ENCODE results near the gene FHL2.

The FHL2 gene

GRCh38 chr2:105410554-105410953 lies 11.7 kb upstream of the FHL2 start:
- peak; percentile 51 for ATAC-seq
- TF ChIP-seq ZNF8 (CRISPR knock-in tag; IDR thresholded peaks at IDR 0.05) (no peak), GLIS3 (CRISPR knock-in tag; IDR thresholded peaks at IDR 0.05) (no peak), ESRRG (CRISPR knock-in tag; IDR thresholded peaks at IDR 0.05) (no peak), TSHZ2 (CRISPR knock-in tag; IDR thresholded peaks at IDR 0.05) (no peak), RARB (CRISPR knock-in tag; IDR thresholded peaks at IDR 0.05) (no peak), BACH2 (CRISPR knock-in tag; IDR thresholded peaks at IDR 0.05; ENCODE audit: borderline replicate concordance) (no peak), TCF4 (CRISPR knock-in tag; IDR thresholded peaks at IDR 0.05; ENCODE audit: borderline replicate concordance) (no peak), ZFP3 (CRISPR knock-in tag; IDR thresholded peaks at IDR 0.05) (no peak), ZFP30 (CRISPR knock-in tag; IDR thresholded peaks at IDR 0.05) (no peak), CSDC2 (CRISPR knock-in tag; IDR thresholded peaks at IDR 0.05) (no peak), SNAI2 (CRISPR knock-in tag; IDR thresholded peaks at IDR 0.05) (no peak), POU6F1 (CRISPR knock-in tag; IDR thresholded peaks at IDR 0.05; ENCODE audit: borderline replicate concordance, low read depth) (no peak), CSRNP3 (CRISPR knock-in tag; IDR thresholded peaks at IDR 0.05) (no peak), ZNF70 (CRISPR knock-in tag; IDR thresholded peaks at IDR 0.05) (no peak), PPARA (CRISPR knock-in tag; IDR thresholded peaks at IDR 0.05; ENCODE audit: borderline replicate concordance) (no peak), ZC3H10 (CRISPR knock-in tag; IDR thresholded peaks at IDR 0.05) (no peak), CREB5 (CRISPR knock-in tag; IDR thresholded peaks at IDR 0.05; ENCODE audit: low read depth) (no peak), PATZ1 (CRISPR knock-in tag; IDR thresholded peaks at IDR 0.05; ENCODE audit: borderline replicate concordance) (no peak), OSR1 (CRISPR knock-in tag; IDR thresholded peaks at IDR 0.05) (no peak), ARNTL (CRISPR knock-in tag; IDR thresholded peaks at IDR 0.05; ENCODE audit: borderline replicate concordance, low read depth) (no peak)

DNA sequence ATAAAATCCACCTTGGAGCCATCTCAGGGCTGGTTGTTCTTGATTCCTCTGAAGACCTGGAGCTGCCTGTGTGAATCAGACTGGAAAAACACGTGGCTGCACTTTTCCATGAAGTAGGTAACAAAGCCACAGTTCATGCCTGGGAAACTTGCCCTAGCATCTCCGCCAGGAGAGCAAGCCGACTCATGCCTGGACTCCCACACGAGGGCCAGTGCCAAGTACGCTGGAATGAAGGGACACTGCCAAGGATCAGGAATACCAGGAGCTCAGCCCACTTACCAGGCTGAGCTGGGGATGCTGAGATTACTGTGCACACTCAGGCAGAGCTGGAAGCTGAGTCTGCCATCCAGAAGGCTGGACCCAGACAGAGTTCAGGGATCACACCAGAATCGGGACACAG lies 10.9 kb upstream of the FHL2 start:
- TF ChIP-seq PATZ1 (CRISPR knock-in tag; IDR thresholded peaks at IDR 0.05; ENCODE audit: borderline replicate concordance) (no peak), ISL1 (CRISPR knock-in tag; IDR thresholded peaks at IDR 0.05) (peak; percentile 46), SNAI2 (CRISPR knock-in tag; IDR thresholded peaks at IDR 0.05) (peak; percentile 75; the same call in 1 of the 2 replicates), ZFP3 (CRISPR knock-in tag; IDR thresholded peaks at IDR 0.05) (0 out of 2 replicates have a peak, but pooled peaks have one; percentile 14)
- peak; percentile 94 for ATAC-seq
